SH-SY5Y (cell line): Measurements from ENCODE around the gene IER5L.

Experiments used
- GATA2 ChIP-seq: IDR thresholded peaks from 2 replicates; pipeline ENCODE4 v1.6.1; 2011; ENCODE audit warnings: mild to moderate bottlenecking, low read depth, low read length
- GATA3 ChIP-seq: IDR thresholded peaks from 2 replicates; pipeline ENCODE4 v1.6.1; 2011; ENCODE audit warnings: low read depth, mild to moderate bottlenecking, low read length, moderate library complexity

DNA sequence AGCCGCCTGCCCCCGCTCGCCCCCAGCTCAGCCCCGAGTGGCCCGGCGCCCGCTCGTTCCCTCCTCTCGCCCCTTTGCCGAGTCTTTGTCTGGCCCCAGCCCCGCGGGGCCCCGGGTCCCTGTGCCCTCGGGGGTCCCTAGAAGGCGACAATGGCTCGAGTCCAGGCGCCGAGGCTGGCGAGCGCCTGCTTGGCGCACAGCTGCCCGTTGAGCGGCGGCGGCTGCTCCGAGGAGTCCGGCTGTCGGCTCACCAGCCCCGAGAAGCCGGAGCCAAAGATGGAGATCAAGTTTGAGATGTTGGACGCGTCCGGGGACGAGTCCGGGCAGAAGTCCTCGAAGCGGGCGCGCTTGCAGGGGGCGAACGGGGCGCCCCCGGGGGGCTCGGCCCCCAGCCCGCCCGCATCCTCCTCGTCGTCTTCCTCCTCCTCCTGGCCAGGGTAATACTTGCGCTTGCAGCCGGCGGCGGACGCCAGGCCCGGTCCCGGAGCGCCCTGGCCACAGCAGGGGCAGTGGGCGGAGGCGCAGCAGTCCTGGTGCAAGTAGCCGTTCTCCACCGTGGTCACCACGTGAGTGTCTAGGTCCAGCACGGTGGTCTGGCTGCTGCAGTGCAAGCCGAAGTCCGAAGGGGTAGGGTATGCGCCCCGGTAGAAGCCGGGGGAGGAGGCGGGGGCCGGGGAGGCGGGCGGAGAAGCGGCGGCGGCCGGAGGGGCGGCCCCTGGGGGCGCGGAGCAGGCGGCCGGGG lies 1.2 kb downstream of the IER5L start:
- no peak for TF ChIP-seq GATA2
- no peak for TF ChIP-seq GATA3
